HEK293 (cell line): ENCODE results near the gene UBE2F.

Source experiments
- CTCF ChIA-PET: fragments of 350-600 bp; formaldehyde crosslinking; extraction: SDS; loops from one replicate; lab custom pipeline; 2021; ENCODE audit warnings: antibody characterized with exemption; lab: Yijun Ruan, JAX
- POLR2A ChIA-PET: fragments of 300-600 bp; formaldehyde crosslinking; extraction: SDS; loops from one replicate; lab custom pipeline; 2020; ENCODE audit warnings: antibody characterized with exemption, inconsistent platforms; lab: Yijun Ruan, JAX
- H3K27ac ChIP-seq: fragments of 200-500 bp; sonication (Bioruptor generic); 2 replicates; pipeline ENCODE4 v1.5.1; 2014; ENCODE audit warnings: low read depth, low read length, control low read depth, inconsistent platforms; ENCODE audit errors: extremely low read depth
- H3K36me3 ChIP-seq, 2 experiments: fragments of 200-500 bp in 1 of 2; sonication (Bioruptor generic) in 1 of 2; 1 replicate in 1 of 2; 2 replicates in 1 of 2; pipeline ENCODE4 v1.5.1; 2014 to 2017; ENCODE audit warnings: inconsistent platforms in 2 of 2, low read length in 2 of 2; ENCODE audit not compliant: control insufficient read depth in 2 of 2, insufficient read depth in 1 of 2
- H3K4me1 ChIP-seq: fragments of 200-500 bp; sonication (Bioruptor generic); 2 replicates; pipeline ENCODE4 v1.5.1; 2014; ENCODE audit warnings: mild to moderate bottlenecking, low read length, inconsistent platforms; ENCODE audit not compliant: control insufficient read depth, insufficient read depth
- H3K4me3 ChIP-seq: 2 replicates; pipeline ENCODE4 v1.5.1; 2011; ENCODE audit warnings: low read depth, mild to moderate bottlenecking, control low read depth, low read length, moderate library complexity
- H3K9me3 ChIP-seq: fragments of 200-500 bp; sonication (Bioruptor generic); 2 replicates; pipeline ENCODE4 v1.5.1; 2014; ENCODE audit warnings: low read depth, low read length, inconsistent platforms; ENCODE audit not compliant: control insufficient read depth, insufficient read depth
- GLIS2 ChIP-seq: fragments of 450-650 bp; formaldehyde crosslinking; IDR thresholded peaks from 2 replicates; pipeline ENCODE4 v1.5.1; 2016; ENCODE audit warnings: missing biosample characterization, missing genetic modification characterization
- HOXA7 ChIP-seq: sonication (generic); formaldehyde crosslinking; IDR thresholded peaks from 2 replicates; pipeline ENCODE4 v1.8.1; 2022; ENCODE audit warnings: missing genetic modification reagents, borderline replicate concordance
- KLF10 ChIP-seq: fragments of 450-650 bp; IDR thresholded peaks from 2 replicates; pipeline ENCODE4 v1.5.1; 2018; ENCODE audit warnings: missing biosample characterization, mild to moderate bottlenecking, missing genetic modification characterization
- SP3 ChIP-seq: fragments of 450-650 bp; formaldehyde crosslinking; IDR thresholded peaks from 2 replicates; pipeline ENCODE4 v1.5.1; 2016; ENCODE audit warnings: missing biosample characterization, missing genetic modification characterization
- ZBTB48 ChIP-seq: fragments of 450-650 bp; formaldehyde crosslinking; IDR thresholded peaks from 2 replicates; pipeline ENCODE4 v1.5.1; 2016; ENCODE audit warnings: missing biosample characterization, missing genetic modification characterization
- ZFHX2 ChIP-seq: fragments of 450-650 bp; formaldehyde crosslinking; conservative IDR thresholded peaks from 2 replicates; pipeline ENCODE4 v1.5.1; 2016; ENCODE audit warnings: missing biosample characterization, missing genetic modification characterization
- ZNF132 ChIP-seq: fragments of 450-650 bp; formaldehyde crosslinking; IDR thresholded peaks from 2 replicates; pipeline ENCODE4 v1.5.1; 2017; ENCODE audit warnings: missing biosample characterization, missing genetic modification characterization, borderline replicate concordance
- ZNF223 ChIP-seq: fragments of 450-650 bp; formaldehyde crosslinking; IDR thresholded peaks from 2 replicates; pipeline ENCODE4 v1.5.1; 2016; ENCODE audit warnings: missing biosample characterization, missing genetic modification characterization
- ZNF302 ChIP-seq: fragments of 450-650 bp; formaldehyde crosslinking; IDR thresholded peaks from 2 replicates; pipeline ENCODE4 v1.5.1; 2016; ENCODE audit warnings: missing biosample characterization, missing genetic modification characterization, low read depth
- ZNF510 ChIP-seq: fragments of 450-650 bp; formaldehyde crosslinking; IDR thresholded peaks from 2 replicates; pipeline ENCODE4 v1.5.1; 2018; ENCODE audit warnings: mild to moderate bottlenecking, missing genetic modification characterization, missing biosample characterization; ENCODE audit not compliant: insufficient replicate concordance
- ZNF530 ChIP-seq: fragments of 450-650 bp; formaldehyde crosslinking; IDR thresholded peaks from 2 replicates; pipeline ENCODE4 v1.5.1; 2016; ENCODE audit warnings: low read depth, missing biosample characterization, missing genetic modification characterization
- ZNF610 ChIP-seq: fragments of 450-650 bp; formaldehyde crosslinking; IDR thresholded peaks from 2 replicates; pipeline ENCODE4 v1.5.1; 2016; ENCODE audit warnings: missing biosample characterization, missing genetic modification characterization, borderline replicate concordance
- ZNF624 ChIP-seq: fragments of 450-650 bp; formaldehyde crosslinking; IDR thresholded peaks from 2 replicates; pipeline ENCODE4 v1.5.1; 2017; ENCODE audit warnings: missing biosample characterization, missing genetic modification characterization
- ZNF658 ChIP-seq: fragments of 450-650 bp; formaldehyde crosslinking; IDR thresholded peaks from 2 replicates; pipeline ENCODE4; 2016; ENCODE audit warnings: missing biosample characterization, missing genetic modification characterization
- TF ChIP-seq, protein P1 (sequence below): fragments of 450-650 bp; formaldehyde crosslinking; IDR thresholded peaks from 2 replicates; pipeline ENCODE4 v1.5.1; 2016; ENCODE audit warnings: missing biosample characterization, missing genetic modification characterization
- TF ChIP-seq, protein P2 (sequence below): fragments of 450-650 bp; formaldehyde crosslinking; IDR thresholded peaks from 2 replicates; pipeline ENCODE4 v1.5.1; 2017; ENCODE audit warnings: missing biosample characterization, missing genetic modification characterization
- TF ChIP-seq, protein P3 (sequence below): fragments of 450-650 bp; formaldehyde crosslinking; IDR thresholded peaks from 2 replicates; pipeline ENCODE4 v1.5.1; 2016; ENCODE audit warnings: missing biosample characterization, missing genetic modification characterization
- TF ChIP-seq, protein P4 (sequence below): IDR thresholded peaks from 2 replicates; pipeline ENCODE4 v1.6.1; 2011; ENCODE audit warnings: mild to moderate bottlenecking, low read depth, low read length, borderline replicate concordance
- TF ChIP-seq, protein P5 (sequence below): fragments of 450-650 bp; formaldehyde crosslinking; IDR thresholded peaks from 2 replicates; pipeline ENCODE4 v1.5.1; 2016; ENCODE audit warnings: missing biosample characterization, missing genetic modification characterization
- TF ChIP-seq, protein P6 (sequence below): fragments of 450-650 bp; formaldehyde crosslinking; conservative IDR thresholded peaks from 2 replicates; pipeline ENCODE4 v1.5.1; 2016; ENCODE audit warnings: low read depth, missing biosample characterization, missing genetic modification characterization
- TF ChIP-seq, protein P7 (sequence below): fragments of 450-650 bp; formaldehyde crosslinking; IDR thresholded peaks from 2 replicates; pipeline ENCODE4 v1.5.1; 2016; ENCODE audit warnings: missing biosample characterization, missing genetic modification characterization

The UBE2F gene

DNA sequence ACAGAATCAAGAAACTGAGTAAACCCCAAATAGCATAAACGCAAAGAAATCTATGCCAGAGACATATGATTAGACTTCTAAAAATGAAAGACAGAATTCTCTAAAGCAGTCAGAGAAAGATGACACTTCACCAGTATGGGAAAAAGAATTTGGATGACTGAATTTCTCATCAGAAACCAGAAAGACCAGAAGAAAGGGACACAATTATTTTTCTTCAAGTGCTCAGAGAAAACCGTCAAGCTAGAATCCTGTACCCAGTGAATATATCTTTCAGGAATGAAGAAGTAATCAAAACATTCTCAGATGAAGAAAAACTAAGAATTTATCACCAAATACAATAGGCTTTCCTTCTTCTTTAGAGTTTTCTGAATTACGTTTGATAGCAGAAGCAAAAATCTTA, 119.1 kb downstream of the UBE2F start:
- Histone ChIP-seq H3K36me3 (peaks cover 13 to 45% of the 10 kb centered on the region in 2 experiments), H3K4me3 (no peak overlapping the region), H3K9me3 (no peaks in the 10 kb centered on the region), H3K27ac (no peak overlapping the region)
- POLR2A ChIA-PET = no interaction called here
- TF ChIP-seq, protein P1, sequence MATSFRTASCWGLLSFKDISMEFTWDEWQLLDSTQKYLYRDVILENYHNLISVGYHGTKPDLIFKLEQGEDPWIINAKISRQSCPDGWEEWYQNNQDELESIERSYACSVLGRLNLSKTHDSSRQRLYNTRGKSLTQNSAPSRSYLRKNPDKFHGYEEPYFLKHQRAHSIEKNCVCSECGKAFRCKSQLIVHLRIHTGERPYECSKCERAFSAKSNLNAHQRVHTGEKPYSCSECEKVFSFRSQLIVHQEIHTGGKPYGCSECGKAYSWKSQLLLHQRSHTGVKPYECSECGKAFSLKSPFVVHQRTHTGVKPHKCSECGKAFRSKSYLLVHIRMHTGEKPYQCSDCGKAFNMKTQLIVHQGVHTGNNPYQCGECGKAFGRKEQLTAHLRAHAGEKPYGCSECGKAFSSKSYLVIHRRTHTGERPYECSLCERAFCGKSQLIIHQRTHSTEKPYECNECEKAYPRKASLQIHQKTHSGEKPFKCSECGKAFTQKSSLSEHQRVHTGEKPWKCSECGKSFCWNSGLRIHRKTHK (tag by site-specific recombination) = no peak
- no peak for TF ChIP-seq ZFHX2 (tag by site-specific recombination)
- TF ChIP-seq, all 188 proteins: peak for 0
- no peaks in the 10 kb centered on the region for H3K4me1 ChIP-seq
- CTCF ChIA-PET = interaction anchor here (0.6 kb wide), 2 partner anchors 32 to 89 kb away, joined by 5 to 8 read pairs; no protein-coding TSS in a partner anchor

DNA sequence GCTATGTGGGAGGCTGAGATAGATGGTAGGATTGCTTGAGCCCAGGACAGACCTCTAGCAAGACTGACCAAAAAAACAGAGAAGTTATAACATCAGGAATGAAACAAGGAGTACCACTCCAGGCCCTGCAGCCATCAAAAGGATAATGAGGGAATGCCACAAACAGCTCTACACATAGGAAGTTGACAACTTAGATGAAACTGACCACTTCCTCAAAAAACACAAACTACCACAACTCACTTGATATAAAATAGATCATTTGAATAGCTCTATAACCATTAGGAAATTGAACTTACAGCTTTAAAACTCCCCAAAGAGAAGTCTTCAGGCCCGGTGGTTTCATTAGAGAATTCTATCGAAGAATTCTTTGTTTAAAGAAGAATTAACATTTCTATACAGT, 120.4 kb downstream of the UBE2F start:
- H3K27ac ChIP-seq = no peak overlapping the region
- TF ChIP-seq KLF10 (tag by site-specific recombination) (no peak), SP3 (no peak), ZNF624 (tag by site-specific recombination) (no peak), ZNF302 (tag by site-specific recombination) (no peak), ZNF610 (tag by site-specific recombination) (no peak), HOXA7 (CRISPR knock-in tag) (no peak), ZNF510 (no peak), ZNF223 (tag by site-specific recombination) (no peak), ZNF132 (no peak), ZNF530 (no peak), ZBTB48 (tag by site-specific recombination) (no peak), GLIS2 (tag by site-specific recombination) (no peak), ZNF658 (tag by site-specific recombination) (no peak)
- TF ChIP-seq, protein P2, sequence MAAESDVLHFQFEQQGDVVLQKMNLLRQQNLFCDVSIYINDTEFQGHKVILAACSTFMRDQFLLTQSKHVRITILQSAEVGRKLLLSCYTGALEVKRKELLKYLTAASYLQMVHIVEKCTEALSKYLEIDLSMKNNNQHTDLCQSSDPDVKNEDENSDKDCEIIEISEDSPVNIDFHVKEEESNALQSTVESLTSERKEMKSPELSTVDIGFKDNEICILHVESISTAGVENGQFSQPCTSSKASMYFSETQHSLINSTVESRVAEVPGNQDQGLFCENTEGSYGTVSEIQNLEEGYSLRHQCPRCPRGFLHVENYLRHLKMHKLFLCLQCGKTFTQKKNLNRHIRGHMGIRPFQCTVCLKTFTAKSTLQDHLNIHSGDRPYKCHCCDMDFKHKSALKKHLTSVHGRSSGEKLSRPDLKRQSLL (tag by site-specific recombination) = no peak
- TF ChIP-seq, protein P3, sequence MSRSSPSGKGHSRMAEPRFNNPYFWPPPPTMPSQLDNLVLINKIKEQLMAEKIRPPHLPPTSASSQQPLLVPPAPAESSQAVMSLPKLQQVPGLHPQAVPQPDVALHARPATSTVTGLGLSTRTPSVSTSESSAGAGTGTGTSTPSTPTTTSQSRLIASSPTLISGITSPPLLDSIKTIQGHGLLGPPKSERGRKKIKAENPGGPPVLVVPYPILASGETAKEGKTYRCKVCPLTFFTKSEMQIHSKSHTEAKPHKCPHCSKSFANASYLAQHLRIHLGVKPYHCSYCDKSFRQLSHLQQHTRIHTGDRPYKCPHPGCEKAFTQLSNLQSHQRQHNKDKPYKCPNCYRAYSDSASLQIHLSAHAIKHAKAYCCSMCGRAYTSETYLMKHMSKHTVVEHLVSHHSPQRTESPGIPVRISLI (tag by site-specific recombination) = no peak
- TF ChIP-seq, protein P4, sequence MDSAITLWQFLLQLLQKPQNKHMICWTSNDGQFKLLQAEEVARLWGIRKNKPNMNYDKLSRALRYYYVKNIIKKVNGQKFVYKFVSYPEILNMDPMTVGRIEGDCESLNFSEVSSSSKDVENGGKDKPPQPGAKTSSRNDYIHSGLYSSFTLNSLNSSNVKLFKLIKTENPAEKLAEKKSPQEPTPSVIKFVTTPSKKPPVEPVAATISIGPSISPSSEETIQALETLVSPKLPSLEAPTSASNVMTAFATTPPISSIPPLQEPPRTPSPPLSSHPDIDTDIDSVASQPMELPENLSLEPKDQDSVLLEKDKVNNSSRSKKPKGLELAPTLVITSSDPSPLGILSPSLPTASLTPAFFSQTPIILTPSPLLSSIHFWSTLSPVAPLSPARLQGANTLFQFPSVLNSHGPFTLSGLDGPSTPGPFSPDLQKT = no peak
- TF ChIP-seq, protein P5, sequence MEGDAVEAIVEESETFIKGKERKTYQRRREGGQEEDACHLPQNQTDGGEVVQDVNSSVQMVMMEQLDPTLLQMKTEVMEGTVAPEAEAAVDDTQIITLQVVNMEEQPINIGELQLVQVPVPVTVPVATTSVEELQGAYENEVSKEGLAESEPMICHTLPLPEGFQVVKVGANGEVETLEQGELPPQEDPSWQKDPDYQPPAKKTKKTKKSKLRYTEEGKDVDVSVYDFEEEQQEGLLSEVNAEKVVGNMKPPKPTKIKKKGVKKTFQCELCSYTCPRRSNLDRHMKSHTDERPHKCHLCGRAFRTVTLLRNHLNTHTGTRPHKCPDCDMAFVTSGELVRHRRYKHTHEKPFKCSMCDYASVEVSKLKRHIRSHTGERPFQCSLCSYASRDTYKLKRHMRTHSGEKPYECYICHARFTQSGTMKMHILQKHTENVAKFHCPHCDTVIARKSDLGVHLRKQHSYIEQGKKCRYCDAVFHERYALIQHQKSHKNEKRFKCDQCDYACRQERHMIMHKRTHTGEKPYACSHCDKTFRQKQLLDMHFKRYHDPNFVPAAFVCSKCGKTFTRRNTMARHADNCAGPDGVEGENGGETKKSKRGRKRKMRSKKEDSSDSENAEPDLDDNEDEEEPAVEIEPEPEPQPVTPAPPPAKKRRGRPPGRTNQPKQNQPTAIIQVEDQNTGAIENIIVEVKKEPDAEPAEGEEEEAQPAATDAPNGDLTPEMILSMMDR (tag by site-specific recombination) = no peak
- TF ChIP-seq, protein P6, sequence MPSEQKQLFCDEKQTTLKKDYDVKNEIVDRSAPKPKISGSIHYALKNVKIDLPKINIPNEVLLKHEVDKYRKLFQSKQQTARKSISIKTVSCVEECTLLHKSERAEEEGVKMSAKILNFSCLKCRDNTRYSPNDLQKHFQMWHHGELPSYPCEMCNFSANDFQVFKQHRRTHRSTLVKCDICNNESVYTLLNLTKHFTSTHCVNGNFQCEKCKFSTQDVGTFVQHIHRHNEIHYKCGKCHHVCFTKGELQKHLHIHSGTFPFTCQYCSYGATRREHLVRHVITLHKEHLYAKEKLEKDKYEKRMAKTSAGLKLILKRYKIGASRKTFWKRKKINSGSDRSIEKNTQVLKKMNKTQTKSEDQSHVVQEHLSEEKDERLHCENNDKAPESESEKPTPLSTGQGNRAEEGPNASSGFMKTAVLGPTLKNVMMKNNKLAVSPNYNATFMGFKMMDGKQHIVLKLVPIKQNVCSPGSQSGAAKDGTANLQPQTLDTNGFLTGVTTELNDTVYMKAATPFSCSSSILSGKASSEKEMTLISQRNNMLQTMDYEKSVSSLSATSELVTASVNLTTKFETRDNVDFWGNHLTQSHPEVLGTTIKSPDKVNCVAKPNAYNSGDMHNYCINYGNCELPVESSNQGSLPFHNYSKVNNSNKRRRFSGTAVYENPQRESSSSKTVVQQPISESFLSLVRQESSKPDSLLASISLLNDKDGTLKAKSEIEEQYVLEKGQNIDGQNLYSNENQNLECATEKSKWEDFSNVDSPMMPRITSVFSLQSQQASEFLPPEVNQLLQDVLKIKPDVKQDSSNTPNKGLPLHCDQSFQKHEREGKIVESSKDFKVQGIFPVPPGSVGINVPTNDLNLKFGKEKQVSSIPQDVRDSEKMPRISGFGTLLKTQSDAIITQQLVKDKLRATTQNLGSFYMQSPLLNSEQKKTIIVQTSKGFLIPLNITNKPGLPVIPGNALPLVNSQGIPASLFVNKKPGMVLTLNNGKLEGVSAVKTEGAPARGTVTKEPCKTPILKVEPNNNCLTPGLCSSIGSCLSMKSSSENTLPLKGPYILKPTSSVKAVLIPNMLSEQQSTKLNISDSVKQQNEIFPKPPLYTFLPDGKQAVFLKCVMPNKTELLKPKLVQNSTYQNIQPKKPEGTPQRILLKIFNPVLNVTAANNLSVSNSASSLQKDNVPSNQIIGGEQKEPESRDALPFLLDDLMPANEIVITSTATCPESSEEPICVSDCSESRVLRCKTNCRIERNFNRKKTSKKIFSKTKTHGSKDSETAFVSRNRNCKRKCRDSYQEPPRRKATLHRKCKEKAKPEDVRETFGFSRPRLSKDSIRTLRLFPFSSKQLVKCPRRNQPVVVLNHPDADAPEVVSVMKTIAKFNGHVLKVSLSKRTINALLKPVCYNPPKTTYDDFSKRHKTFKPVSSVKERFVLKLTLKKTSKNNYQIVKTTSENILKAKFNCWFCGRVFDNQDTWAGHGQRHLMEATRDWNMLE = no peak
- TF ChIP-seq, protein P7, sequence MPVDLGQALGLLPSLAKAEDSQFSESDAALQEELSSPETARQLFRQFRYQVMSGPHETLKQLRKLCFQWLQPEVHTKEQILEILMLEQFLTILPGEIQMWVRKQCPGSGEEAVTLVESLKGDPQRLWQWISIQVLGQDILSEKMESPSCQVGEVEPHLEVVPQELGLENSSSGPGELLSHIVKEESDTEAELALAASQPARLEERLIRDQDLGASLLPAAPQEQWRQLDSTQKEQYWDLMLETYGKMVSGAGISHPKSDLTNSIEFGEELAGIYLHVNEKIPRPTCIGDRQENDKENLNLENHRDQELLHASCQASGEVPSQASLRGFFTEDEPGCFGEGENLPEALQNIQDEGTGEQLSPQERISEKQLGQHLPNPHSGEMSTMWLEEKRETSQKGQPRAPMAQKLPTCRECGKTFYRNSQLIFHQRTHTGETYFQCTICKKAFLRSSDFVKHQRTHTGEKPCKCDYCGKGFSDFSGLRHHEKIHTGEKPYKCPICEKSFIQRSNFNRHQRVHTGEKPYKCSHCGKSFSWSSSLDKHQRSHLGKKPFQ = no peak
- peaks cover 13 to 39% of the 10 kb centered on the region in 2 experiments for H3K36me3 ChIP-seq
- ChIA-PET CTCF (interaction anchor here (0.6 kb wide), 2 partner anchors 96 to 922 kb away, joined by 3 read pairs; no protein-coding TSS in a partner anchor), POLR2A (interaction anchor here (1.1 kb wide), 1 partner anchor 27 kb away, joined by 3 read pairs; no protein-coding TSS in a partner anchor)
- no peaks in the 10 kb centered on the region for H3K9me3 ChIP-seq
- no peaks in the 10 kb centered on the region for H3K4me1 ChIP-seq
- H3K4me3 ChIP-seq = no peak overlapping the region
